Right hindlimb (tissue), 1 donor: ENCODE measurements around the gene LRRIQ1.
"Not testable (repeated sequence)": the region's sequence is repeated elsewhere in the genome, so short reads cannot be mapped to it uniquely, and the experiment has no call there.

Experiments used
- DNase-seq: peaks from one replicate; pipeline ENCODE4 v3.0.0-alpha.2; 2018

Gene LRRIQ1

GRCh38 chr12:85036234-85036707, at the start of gene LRRIQ1, which contains the start of gene TSPAN19:
Gene LRRIQ1 (plus strand): TSS chr12:85036351. CDS start chr12:85038177, 1,826 bp downstream.
Gene TSPAN19 (minus strand): TSS chr12:85036277. CDS start chr12:85029946, 6,331 bp downstream.
- peak; percentile 87 for DNase-seq

GRCh38 chr12:84986586-84986985, 49.6 kb upstream of the LRRIQ1 start:
- DNase-seq = no peak

GRCh38 chr12:84994426-84994825, 41.7 kb upstream of the LRRIQ1 start:
- DNase-seq = no peak

- DNase-seq = no peak
These were observed 40.5 kb upstream of the LRRIQ1 start for GRCh38 chr12:84995641-84996040.

GRCh38 chr12:84996759-84997158, 39.4 kb upstream of the LRRIQ1 start:
- no peak for DNase-seq

- DNase-seq = no peak
These were observed 37.8 kb upstream of the LRRIQ1 start for GRCh38 chr12:84998341-84998740.

GRCh38 chr12:85000729-85001128, 35.4 kb upstream of the LRRIQ1 start:
- no peak for DNase-seq

GRCh38 chr12:85002778-85003296, 33.3 kb upstream of the LRRIQ1 start:
- DNase-seq = no peak

GRCh38 chr12:85004204-85004603, 31.9 kb upstream of the LRRIQ1 start:
- DNase-seq = no peak

GRCh38 chr12:85005047-85005446, 31.1 kb upstream of the LRRIQ1 start:
- not testable (repeated sequence) for DNase-seq

- DNase-seq = no peak
These were observed 30.5 kb upstream of the LRRIQ1 start for GRCh38 chr12:85005615-85006014.

GRCh38 chr12:85006206-85006605, 29.9 kb upstream of the LRRIQ1 start:
- no peak for DNase-seq

- no peak for DNase-seq
These were observed 28.3 kb upstream of the LRRIQ1 start for GRCh38 chr12:85007836-85008235.

GRCh38 chr12:85016413-85016812, 19.7 kb upstream of the LRRIQ1 start:
- DNase-seq = no peak

- no peak for DNase-seq
These were observed 19.0 kb upstream of the LRRIQ1 start for GRCh38 chr12:85017133-85017532.

GRCh38 chr12:85017618-85018017, 18.5 kb upstream of the LRRIQ1 start:
- DNase-seq = no peak

GRCh38 chr12:85018098-85018497, 18.1 kb upstream of the LRRIQ1 start:
- DNase-seq = no peak

GRCh38 chr12:85029456-85029855, 6.7 kb upstream of the LRRIQ1 start:
- DNase-seq = no peak

- no peak for DNase-seq
These were observed 582 bp downstream of the LRRIQ1 start for GRCh38 chr12:85036733-85037132.

- DNase-seq = no peak
These were observed 5.2 kb downstream of the LRRIQ1 start for GRCh38 chr12:85041395-85041794.

GRCh38 chr12:85043829-85044228, 7.7 kb downstream of the LRRIQ1 start:
- DNase-seq = no peak

- DNase-seq = no peak
These were observed 21.3 kb downstream of the LRRIQ1 start for GRCh38 chr12:85057370-85057963.

- no peak for DNase-seq
These were observed 22.2 kb downstream of the LRRIQ1 start for GRCh38 chr12:85058339-85058738.

GRCh38 chr12:85059594-85059993, 23.4 kb downstream of the LRRIQ1 start:
- no peak for DNase-seq

- DNase-seq = no peak
These were observed 24.8 kb downstream of the LRRIQ1 start for GRCh38 chr12:85060916-85061315.
